Nephron (organoid): Measurements from ENCODE around the gene PDILT.

Experiments
- H3K27ac Mint-ChIP-seq, 3 experiments: 2 replicates each; pipeline ENCODE4 v1.8.0; 2020; ENCODE audit warnings: mixed read lengths in 3 of 3, mild to moderate bottlenecking in 2 of 3, moderate library complexity in 1 of 3
- H3K27me3 Mint-ChIP-seq: 2 replicates; pipeline ENCODE4 v1.8.0; 2021; ENCODE audit warnings: low read depth, mild to moderate bottlenecking, moderate library complexity, mixed read lengths
- H3K36me3 Mint-ChIP-seq: 2 replicates; pipeline ENCODE4 v1.8.0; 2020; ENCODE audit warnings: low read depth, mixed read lengths
- H3K4me1 Mint-ChIP-seq: 2 replicates; pipeline ENCODE4 v1.8.0; 2020; ENCODE audit warnings: mixed read lengths
- H3K4me3 Mint-ChIP-seq, 3 experiments: 2 replicates each; pipeline ENCODE4 v1.8.0; 2020; ENCODE audit warnings: mild to moderate bottlenecking in 3 of 3, mixed read lengths in 3 of 3, moderate library complexity in 2 of 3
- H3K9me3 Mint-ChIP-seq: 2 replicates; pipeline ENCODE4 v1.8.0; 2020; ENCODE audit warnings: mixed read lengths
- TF ChIP-seq, protein P1 (sequence below), 3 experiments: fragments of 200-600 bp; sonication (generic); IDR thresholded peaks; one replicate each; pipeline ENCODE4 v1.5.0; 2021; ENCODE audit warnings: antibody characterized with exemption in 3 of 3; ENCODE audit not compliant: unreplicated experiment in 3 of 3

PDILT gene

GRCh38 chr16:20318437-20318836 lies 86.1 kb downstream of the PDILT start:
- H3K27ac Mint-ChIP-seq = no peak overlapping the region
- H3K36me3 Mint-ChIP-seq = no peaks in the 10 kb centered on the region
- peaks cover 17% of the 10 kb centered on the region for H3K27me3 Mint-ChIP-seq
- TF ChIP-seq, protein P1, sequence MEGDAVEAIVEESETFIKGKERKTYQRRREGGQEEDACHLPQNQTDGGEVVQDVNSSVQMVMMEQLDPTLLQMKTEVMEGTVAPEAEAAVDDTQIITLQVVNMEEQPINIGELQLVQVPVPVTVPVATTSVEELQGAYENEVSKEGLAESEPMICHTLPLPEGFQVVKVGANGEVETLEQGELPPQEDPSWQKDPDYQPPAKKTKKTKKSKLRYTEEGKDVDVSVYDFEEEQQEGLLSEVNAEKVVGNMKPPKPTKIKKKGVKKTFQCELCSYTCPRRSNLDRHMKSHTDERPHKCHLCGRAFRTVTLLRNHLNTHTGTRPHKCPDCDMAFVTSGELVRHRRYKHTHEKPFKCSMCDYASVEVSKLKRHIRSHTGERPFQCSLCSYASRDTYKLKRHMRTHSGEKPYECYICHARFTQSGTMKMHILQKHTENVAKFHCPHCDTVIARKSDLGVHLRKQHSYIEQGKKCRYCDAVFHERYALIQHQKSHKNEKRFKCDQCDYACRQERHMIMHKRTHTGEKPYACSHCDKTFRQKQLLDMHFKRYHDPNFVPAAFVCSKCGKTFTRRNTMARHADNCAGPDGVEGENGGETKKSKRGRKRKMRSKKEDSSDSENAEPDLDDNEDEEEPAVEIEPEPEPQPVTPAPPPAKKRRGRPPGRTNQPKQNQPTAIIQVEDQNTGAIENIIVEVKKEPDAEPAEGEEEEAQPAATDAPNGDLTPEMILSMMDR (IDR thresholded peaks at IDR 0.05; ENCODE audit: unreplicated experiment in 3 of 3) = no peak
- no peak overlapping the region for H3K4me3 Mint-ChIP-seq
- no peaks in the 10 kb centered on the region for H3K9me3 Mint-ChIP-seq
- no peaks in the 10 kb centered on the region for H3K4me1 Mint-ChIP-seq

DNA sequence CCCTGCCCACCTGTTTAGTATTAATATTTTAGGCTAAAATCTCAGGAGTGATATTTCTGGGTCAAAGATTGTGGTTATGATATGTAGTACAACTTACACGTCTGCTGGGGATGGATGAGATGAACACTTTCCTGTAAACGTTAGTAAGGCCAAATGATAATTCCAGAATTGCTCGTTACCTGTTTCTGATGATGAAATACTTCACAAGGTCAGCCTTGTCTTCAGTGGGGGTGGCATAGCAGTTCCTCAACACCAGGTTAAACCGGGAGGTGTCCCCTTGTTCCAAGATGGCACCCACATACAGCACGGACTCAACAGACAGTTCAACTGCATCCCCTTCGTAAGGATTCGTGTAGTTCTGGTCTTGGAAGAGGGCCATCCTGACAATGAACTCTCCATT lies 86.5 kb downstream of the PDILT start:
- no peaks in the 10 kb centered on the region for H3K9me3 Mint-ChIP-seq

DNA sequence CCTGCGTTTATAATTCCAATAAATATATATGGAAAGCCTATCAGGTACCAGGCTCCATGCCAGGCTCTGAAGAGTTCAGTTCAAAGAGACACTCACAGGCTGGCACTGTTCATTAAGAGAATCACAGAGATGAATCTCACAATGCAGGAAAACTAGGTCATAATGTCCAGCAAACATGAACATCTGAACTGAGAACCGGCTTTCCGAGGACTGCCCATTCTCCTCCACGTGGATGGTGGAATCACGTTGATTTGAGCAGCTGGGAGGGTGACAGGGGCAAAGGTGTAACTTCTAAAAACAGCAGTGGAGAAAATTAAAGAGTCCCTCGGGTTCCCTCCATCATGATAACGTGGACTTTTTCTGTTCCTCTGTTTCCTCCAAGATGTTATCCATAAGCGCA lies 87.4 kb downstream of the PDILT start:
- no peaks in the 10 kb centered on the region for H3K9me3 Mint-ChIP-seq
- H3K4me3 Mint-ChIP-seq = no peak overlapping the region
- H3K4me1 Mint-ChIP-seq = no peaks in the 10 kb centered on the region
- H3K27ac Mint-ChIP-seq = no peak overlapping the region
- peaks cover 17% of the 10 kb centered on the region for H3K27me3 Mint-ChIP-seq
- no peaks in the 10 kb centered on the region for H3K36me3 Mint-ChIP-seq
- TF ChIP-seq, protein P1 (IDR thresholded peaks at IDR 0.05; ENCODE audit: unreplicated experiment in 3 of 3) = no peak

More for the DNA sequence above, 86.5 kb downstream of the PDILT start:
- no peaks in the 10 kb centered on the region for H3K36me3 Mint-ChIP-seq
- no peak overlapping the region for H3K27ac Mint-ChIP-seq
- no peaks in the 10 kb centered on the region for H3K4me1 Mint-ChIP-seq
- TF ChIP-seq, protein P1 (IDR thresholded peaks at IDR 0.05; ENCODE audit: unreplicated experiment in 3 of 3) = no peak
- H3K27me3 Mint-ChIP-seq = peaks cover 17% of the 10 kb centered on the region
- no peak overlapping the region for H3K4me3 Mint-ChIP-seq

DNA sequence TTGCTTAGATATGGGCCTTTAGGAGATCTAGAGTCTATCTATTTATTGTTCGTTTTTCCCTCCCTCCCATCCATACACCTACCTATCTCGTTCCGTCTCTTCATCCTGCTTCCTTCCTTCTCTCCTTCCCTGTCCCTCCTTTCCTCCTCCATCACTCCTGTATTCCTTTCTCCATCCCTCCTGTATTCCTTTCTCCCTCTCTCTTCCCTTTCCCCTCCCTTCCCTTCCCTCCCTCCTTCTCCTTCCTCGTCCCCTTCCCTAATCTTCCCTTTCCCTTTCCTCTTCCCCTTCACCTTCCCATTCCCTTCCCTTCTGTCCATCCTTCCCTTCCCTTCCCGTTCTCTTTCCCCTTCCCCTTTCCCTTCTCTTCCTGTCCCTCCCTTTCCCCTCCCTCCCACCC lies 87.8 kb downstream of the PDILT start:
- Mint-ChIP-seq H3K4me1 (no peaks in the 10 kb centered on the region), H3K9me3 (no peaks in the 10 kb centered on the region), H3K36me3 (no peaks in the 10 kb centered on the region), H3K27me3 (peaks cover 17% of the 10 kb centered on the region), H3K27ac (no peak overlapping the region), H3K4me3 (no peak overlapping the region)
- TF ChIP-seq, protein P1 (IDR thresholded peaks at IDR 0.05; ENCODE audit: unreplicated experiment in 3 of 3) = no peak

DNA sequence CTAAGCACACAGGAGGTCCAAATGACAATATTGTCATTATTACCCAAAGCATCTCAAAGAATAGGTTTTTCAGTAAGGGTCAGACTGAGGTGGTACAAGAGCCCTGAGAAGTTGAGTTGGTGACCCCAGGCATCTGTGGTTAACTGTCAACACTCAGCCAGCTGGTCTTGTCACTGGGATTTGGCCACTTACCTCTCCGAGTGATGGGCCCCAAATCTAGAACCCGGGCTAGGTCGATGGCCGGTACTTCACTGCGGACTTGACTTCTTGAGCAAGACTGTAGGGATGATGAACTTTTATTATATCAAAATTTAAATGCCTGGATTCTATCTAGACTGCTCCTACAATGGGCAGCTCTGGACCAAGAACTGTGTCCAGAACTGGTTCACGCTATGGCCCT lies 88.8 kb downstream of the PDILT start:
- Mint-ChIP-seq H3K9me3 (no peaks in the 10 kb centered on the region), H3K4me3 (no peak overlapping the region), H3K27me3 (peaks cover 17% of the 10 kb centered on the region), H3K27ac (no peak overlapping the region), H3K36me3 (no peaks in the 10 kb centered on the region), H3K4me1 (no peaks in the 10 kb centered on the region)
- TF ChIP-seq, protein P1 (IDR thresholded peaks at IDR 0.05; ENCODE audit: unreplicated experiment in 3 of 3) = no peak

GRCh38 chr16:20314575-20314974 lies 90.0 kb downstream of the PDILT start:
- Mint-ChIP-seq H3K27ac (no peak overlapping the region), H3K9me3 (no peaks in the 10 kb centered on the region), H3K27me3 (peaks cover 13% of the 10 kb centered on the region), H3K36me3 (no peaks in the 10 kb centered on the region), H3K4me1 (no peaks in the 10 kb centered on the region), H3K4me3 (no peak overlapping the region)
- TF ChIP-seq, protein P1 (IDR thresholded peaks at IDR 0.05; ENCODE audit: unreplicated experiment in 3 of 3) = no peak
